Mesenchymal stem cell (in vitro differentiated cells and primary cell): ENCODE measurements around the gene P3H3.

Experiments
- DNase-seq: peaks from one replicate; pipeline ENCODE4 v3.0.0-alpha.2; 2013
- H2AFZ ChIP-seq: one replicate; pipeline ENCODE4 v1.6.1; 2013; ENCODE audit warnings: low read depth, mild to moderate bottlenecking, control low read depth, inconsistent platforms, low read length, moderate library complexity
- H2AK5ac ChIP-seq: 2 replicates; pipeline ENCODE4 v1.6.1; 2013; ENCODE audit warnings: low read length, moderate library complexity, mild to moderate bottlenecking, inconsistent platforms; ENCODE audit not compliant: severe bottlenecking
- H2BK120ac ChIP-seq: one replicate; pipeline ENCODE4 v1.6.1; 2013; ENCODE audit warnings: low read depth, mild to moderate bottlenecking, inconsistent platforms, low read length, moderate library complexity
- H2BK12ac ChIP-seq, 2 experiments: one replicate each; pipeline ENCODE4 v1.6.1; 2013; ENCODE audit warnings: inconsistent platforms in 2 of 2, low read length in 2 of 2, mild to moderate bottlenecking in 2 of 2, moderate library complexity in 2 of 2, control low read depth in 1 of 2
- H2BK15ac ChIP-seq: one replicate; pipeline ENCODE4 v1.6.1; 2013; ENCODE audit warnings: mild to moderate bottlenecking, low read depth, inconsistent platforms; ENCODE audit not compliant: poor library complexity, severe bottlenecking
- H2BK5ac ChIP-seq: 2 replicates; pipeline ENCODE4 v1.6.1; 2013; ENCODE audit warnings: low read depth, mild to moderate bottlenecking, low read length, control low read depth, inconsistent platforms; ENCODE audit not compliant: poor library complexity, severe bottlenecking
- H3K14ac ChIP-seq, 2 experiments: one replicate each; pipeline ENCODE4 v1.6.1; 2013; ENCODE audit warnings: inconsistent platforms in 2 of 2, low read length in 2 of 2, control low read depth in 1 of 2, mild to moderate bottlenecking in 1 of 2, moderate library complexity in 1 of 2
- H3K18ac ChIP-seq, 2 experiments: one replicate each; pipeline ENCODE4 v1.6.1; 2013; ENCODE audit warnings: inconsistent platforms in 2 of 2, low read length in 2 of 2, control low read depth in 1 of 2, low read depth in 1 of 2, mild to moderate bottlenecking in 1 of 2
- H3K23ac ChIP-seq, 2 experiments: one replicate each; pipeline ENCODE4 v1.6.1; 2013; ENCODE audit warnings: inconsistent platforms in 2 of 2, low read length in 2 of 2, mild to moderate bottlenecking in 2 of 2, moderate library complexity in 2 of 2, control low read depth in 1 of 2
- H3K27ac ChIP-seq: 2 replicates; pipeline ENCODE4 v1.5.1; 2013; ENCODE audit warnings: mild to moderate bottlenecking, moderate library complexity, low read length, control low read depth, inconsistent platforms; ENCODE audit not compliant: poor library complexity, severe bottlenecking
- H3K27me3 ChIP-seq, 2 experiments: 2 replicates each; pipeline versions ENCODE4 v1.6.1 to v1.7.0; 2013; ENCODE audit warnings: low read length in 2 of 2, mild to moderate bottlenecking in 2 of 2, moderate library complexity in 2 of 2, control low read depth in 1 of 2, inconsistent platforms in 1 of 2; ENCODE audit not compliant: control insufficient read depth in 1 of 2, insufficient read depth in 1 of 2
- H3K36me3 ChIP-seq, 2 experiments: 2 replicates each; pipeline versions ENCODE4 v1.6.1 to v1.7.0; 2013; ENCODE audit warnings: low read length in 2 of 2, control low read depth in 1 of 2, inconsistent platforms in 1 of 2, low read depth in 1 of 2, mild to moderate bottlenecking in 1 of 2; ENCODE audit not compliant: insufficient read depth in 2 of 2, control insufficient read depth in 1 of 2
- H3K4ac ChIP-seq, 2 experiments: one replicate each; pipeline ENCODE4 v1.6.1; 2013; ENCODE audit warnings: inconsistent platforms in 2 of 2, low read length in 2 of 2, mild to moderate bottlenecking in 2 of 2, moderate library complexity in 2 of 2, control low read depth in 1 of 2, low read depth in 1 of 2
- H3K4me1 ChIP-seq: 2 replicates; pipeline ENCODE4 v1.6.1; 2013; ENCODE audit warnings: low read depth, low read length, control low read depth; ENCODE audit not compliant: control insufficient read depth, insufficient read depth
- H3K4me2 ChIP-seq: 2 replicates; pipeline ENCODE4 v1.6.1; 2013; ENCODE audit warnings: low read length, mild to moderate bottlenecking, inconsistent platforms; ENCODE audit not compliant: poor library complexity, severe bottlenecking
- H3K4me3 ChIP-seq, 2 experiments: 2 replicates each; pipeline versions ENCODE4 v1.5.1 to v1.7.0; 2013; ENCODE audit warnings: low read length in 2 of 2, mild to moderate bottlenecking in 2 of 2, control low read depth in 1 of 2, low read depth in 1 of 2; ENCODE audit not compliant: insufficient read depth in 1 of 2
- H3K79me1 ChIP-seq: replicated peaks from 2 replicates; pipeline ENCODE4 v1.6.1; 2013; ENCODE audit warnings: mild to moderate bottlenecking, control low read depth, low read length, inconsistent platforms; ENCODE audit not compliant: poor library complexity, severe bottlenecking
- H3K9ac ChIP-seq: 2 replicates; pipeline ENCODE4 v1.7.0; 2013; ENCODE audit warnings: mild to moderate bottlenecking, low read length, moderate library complexity
- H3K9me3 ChIP-seq: 2 replicates; pipeline ENCODE4 v1.7.0; 2013; ENCODE audit warnings: mild to moderate bottlenecking, low read length; ENCODE audit not compliant: control insufficient read depth
- H4K8ac ChIP-seq: one replicate; pipeline ENCODE4 v1.6.1; 2013; ENCODE audit warnings: inconsistent platforms, mild to moderate bottlenecking, low read length, moderate library complexity
- H4K91ac ChIP-seq: one replicate; pipeline ENCODE4 v1.6.1; 2013; ENCODE audit warnings: mild to moderate bottlenecking, low read length, inconsistent platforms
- WGBS: methylation state at CpG from one replicate; pipeline ENCODE4 v1.1.7; 2013; ENCODE audit warnings: mixed read lengths; 5-methylcytosine and 5-hydroxymethylcytosine counted together

Gene P3H3

GRCh38 chr12:6780573-6780972 lies 47.6 kb upstream of the P3H3 start:
- Histone ChIP-seq H3K36me3 (no peaks in the 10 kb centered on the region), H4K91ac (no peak overlapping the region), H3K14ac (no peak overlapping the region), H3K27ac (no peak overlapping the region), H3K9ac (no peak overlapping the region), H3K4me1 (peaks cover 10% of the 10 kb centered on the region), H3K23ac (no peak overlapping the region), H4K8ac (no peak overlapping the region), H2AK5ac (no peak overlapping the region), H2BK15ac (no peak overlapping the region), H3K4me3 (no peak overlapping the region), H3K9me3 (no peaks in the 10 kb centered on the region), H2BK120ac (no peak overlapping the region), H3K4ac (no peak overlapping the region), H3K18ac (no peak overlapping the region), H2BK5ac (no peak overlapping the region), H3K79me1 (no peaks in the 10 kb centered on the region), H3K4me2 (no peak overlapping the region), H2BK12ac (no peak overlapping the region), H2AFZ (no peak overlapping the region), H3K27me3 (peaks cover 8 to 10% of the 10 kb centered on the region in 2 experiments)
- 80% methylated on average over 3 of the region's 6 CpGs for WGBS
- DNase-seq = no peak

GRCh38 chr12:6782119-6782518 lies 46.1 kb upstream of the P3H3 start:
- Histone ChIP-seq H3K4me2 (no peak overlapping the region), H4K91ac (no peak overlapping the region), H2AFZ (no peak overlapping the region), H4K8ac (no peak overlapping the region), H3K23ac (no peak overlapping the region), H3K9ac (peak overlapping the region; percentile 15), H3K4ac (no peak overlapping the region), H3K14ac (no peak overlapping the region), H3K4me3 (no peak overlapping the region), H2BK12ac (no peak overlapping the region), H3K18ac (no peak overlapping the region), H2AK5ac (no peak overlapping the region), H3K27ac (no peak overlapping the region), H3K79me1 (no peaks in the 10 kb centered on the region), H3K4me1 (peaks cover 10% of the 10 kb centered on the region), H3K27me3 (peaks cover 7 to 9% of the 10 kb centered on the region in 2 experiments), H3K36me3 (no peaks in the 10 kb centered on the region), H2BK5ac (no peak overlapping the region), H3K9me3 (no peaks in the 10 kb centered on the region), H2BK15ac (no peak overlapping the region), H2BK120ac (no peak overlapping the region)
- 62% methylated on average over 4 of the region's 6 CpGs for WGBS
- no peak for DNase-seq

- Histone ChIP-seq H4K8ac (no peak overlapping the region), H3K4me1 (peaks cover 8% of the 10 kb centered on the region), H2AFZ (no peak overlapping the region), H2AK5ac (no peak overlapping the region), H3K9ac (no peak overlapping the region), H3K23ac (no peak overlapping the region), H2BK5ac (no peak overlapping the region), H4K91ac (peak overlapping the region; percentile 8), H3K4me3 (no peak overlapping the region), H3K79me1 (no peaks in the 10 kb centered on the region), H3K36me3 (no peaks in the 10 kb centered on the region), H3K4me2 (no peak overlapping the region), H3K18ac (no peak overlapping the region), H2BK12ac (no peak overlapping the region), H3K14ac (no peak overlapping the region), H3K27me3 (no peaks in the 10 kb centered on the region), H3K4ac (no peak overlapping the region), H2BK15ac (no peak overlapping the region), H3K27ac (no peak overlapping the region), H3K9me3 (no peaks in the 10 kb centered on the region), H2BK120ac (no peak overlapping the region)
- WGBS = 84% methylated on average over 8 of the region's 10 CpGs
- no peak for DNase-seq
These were observed 45.2 kb upstream of the P3H3 start for GRCh38 chr12:6782850-6783566.

GRCh38 chr12:6783828-6784227 lies 44.4 kb upstream of the P3H3 start:
- DNase-seq = no peak
- H2BK12ac ChIP-seq = no peak overlapping the region
- H3K27ac ChIP-seq = no peak overlapping the region
- WGBS = 93% methylated on average over 9 of the region's 9 CpGs
- no peak overlapping the region for H2AFZ ChIP-seq
- no peak overlapping the region for H3K18ac ChIP-seq
- H3K23ac ChIP-seq = no peak overlapping the region
- H2AK5ac ChIP-seq = no peak overlapping the region
- no peaks in the 10 kb centered on the region for H3K9me3 ChIP-seq
- no peak overlapping the region for H4K8ac ChIP-seq
- no peak overlapping the region for H3K4me3 ChIP-seq
- no peaks in the 10 kb centered on the region for H3K79me1 ChIP-seq
- no peak overlapping the region for H2BK15ac ChIP-seq
- H3K14ac ChIP-seq = no peak overlapping the region
- no peak overlapping the region for H4K91ac ChIP-seq
- no peaks in the 10 kb centered on the region for H3K4me1 ChIP-seq
- no peaks in the 10 kb centered on the region for H3K27me3 ChIP-seq
- H3K4me2 ChIP-seq = no peak overlapping the region
- no peak overlapping the region for H3K4ac ChIP-seq
- H2BK120ac ChIP-seq = no peak overlapping the region
- no peak overlapping the region for H3K9ac ChIP-seq
- H3K36me3 ChIP-seq = no peaks in the 10 kb centered on the region
- H2BK5ac ChIP-seq = no peak overlapping the region
